CD4-positive, alpha-beta T cell treated with Interleukin-10 for 1 hour (primary cell): ENCODE measurements around the gene HAUS2.
"Not testable (repeated sequence)": the region's sequence is repeated elsewhere in the genome, so short reads cannot be mapped to it uniquely, and the experiment has no call there.

Experiments used
- DNase-seq: peaks from one replicate; pipeline ENCODE4 v3.0.0-alpha.2; 2020

Gene HAUS2

GRCh38 chr15:42548249-42549031 lies at the start of gene HAUS2, which contains the start of gene LRRC57:
Gene HAUS2, plus strand, starts transcription at chr15:42548838. Its CDS starts 35 bp downstream, at chr15:42548873.
Gene LRRC57, minus strand, starts transcription at chr15:42548793. Its CDS starts 359 bp downstream, at chr15:42548434.
- DNase-seq = peak; percentile 86

DNA sequence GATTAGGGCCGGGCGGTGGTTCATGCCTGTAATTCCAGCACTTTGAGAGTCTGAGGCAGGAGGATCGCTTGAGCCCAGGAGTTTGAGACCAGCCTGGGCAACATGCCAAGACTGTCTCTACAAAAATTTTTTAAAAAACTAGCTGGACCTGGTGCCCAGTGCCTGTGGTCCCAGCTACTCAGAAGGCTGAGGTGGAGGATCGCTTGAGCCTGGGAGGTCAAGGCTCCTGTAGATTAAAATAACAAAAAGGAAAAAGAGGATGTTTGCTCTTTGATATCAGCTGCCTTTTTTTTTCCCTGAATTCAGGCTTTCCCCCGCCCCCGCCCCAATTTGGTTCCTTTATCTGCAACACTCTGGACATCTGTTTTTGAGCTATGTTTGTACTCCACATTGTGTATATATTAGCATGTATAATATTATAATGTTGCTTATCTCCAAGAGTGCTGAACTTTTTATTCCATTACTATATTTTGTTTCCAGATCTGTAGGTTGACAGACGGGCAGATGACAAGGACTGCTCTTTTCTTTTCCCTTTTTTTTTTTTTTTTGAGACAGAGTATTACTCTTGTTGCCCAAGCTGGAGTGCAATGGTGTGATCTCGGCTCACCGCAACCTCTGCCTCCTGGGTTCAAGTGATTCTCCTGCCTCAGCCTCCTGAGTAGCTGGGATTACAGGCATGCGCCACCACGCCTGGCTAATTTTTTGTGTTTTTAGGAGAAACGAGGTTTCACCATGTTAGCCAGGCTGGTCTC lies 48.6 kb upstream of the HAUS2 start:
- DNase-seq = no peak

GRCh38 chr15:42502477-42502876 lies 46.2 kb upstream of the HAUS2 start:
- no peak for DNase-seq

- no peak for DNase-seq
Observed at GRCh38 chr15:42503825-42504224, 44.8 kb upstream of the HAUS2 start.

DNA sequence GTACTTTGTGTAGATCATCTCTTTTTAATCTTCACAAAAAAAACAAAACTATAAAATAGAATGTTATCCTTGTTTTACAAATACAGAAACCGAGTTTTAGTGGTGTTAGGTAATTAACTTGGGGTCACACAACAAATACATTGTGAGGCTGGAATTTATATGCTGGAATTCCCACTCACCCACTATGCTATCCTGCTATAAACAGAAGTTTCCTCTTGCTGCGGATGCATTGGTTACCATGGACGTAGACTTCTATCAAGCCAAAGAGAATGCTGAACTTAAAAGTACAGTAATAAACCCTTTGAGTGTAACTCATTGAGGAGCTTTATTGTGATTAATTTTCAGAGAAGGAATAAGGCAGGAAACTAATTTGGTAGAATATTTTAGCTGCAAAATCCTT lies 44.0 kb upstream of the HAUS2 start:
- no peak for DNase-seq

DNA sequence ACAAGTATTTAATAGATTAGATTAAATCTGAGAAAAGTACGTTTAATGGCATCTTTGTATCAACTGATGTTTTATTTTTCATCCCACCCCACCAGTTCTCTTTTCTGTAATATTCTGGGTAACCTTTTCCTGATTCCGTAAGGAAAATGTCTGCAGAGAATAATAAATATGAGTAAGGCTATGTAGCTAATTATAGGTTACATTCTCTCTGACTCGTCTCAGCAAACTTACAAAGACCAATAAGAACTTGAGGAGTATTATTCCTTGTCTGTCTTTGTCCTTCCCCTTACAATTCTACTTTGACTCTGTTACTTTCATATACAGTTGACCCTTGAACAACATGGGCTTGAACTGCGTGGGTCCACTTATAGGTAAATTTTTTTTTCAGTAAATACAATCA lies 41.1 kb upstream of the HAUS2 start:
- DNase-seq = no peak

GRCh38 chr15:42508263-42508690 lies 40.4 kb upstream of the HAUS2 start:
- DNase-seq = no peak

GRCh38 chr15:42510258-42511006 lies 38.2 kb upstream of the HAUS2 start:
- DNase-seq = no peak

GRCh38 chr15:42511007-42511391 lies 37.6 kb upstream of the HAUS2 start:
- no peak for DNase-seq

DNA sequence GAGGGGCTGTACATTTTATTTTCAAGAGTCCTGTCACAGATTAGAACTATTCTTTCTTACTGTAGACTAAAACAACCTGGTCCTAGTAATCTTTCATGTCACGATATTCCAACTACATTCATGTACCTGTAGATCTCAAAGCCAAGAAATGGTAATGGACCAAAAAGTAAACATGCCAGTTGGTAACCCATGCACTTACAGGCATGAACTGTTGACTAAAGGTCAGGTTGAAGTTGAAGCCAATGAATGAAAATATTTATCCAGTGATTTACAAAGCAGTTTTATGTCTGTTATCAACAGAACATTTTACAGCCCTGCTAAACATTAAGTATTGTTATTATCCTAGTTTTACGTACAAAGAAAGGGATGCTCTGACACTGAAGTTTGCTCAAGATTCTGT lies 25.3 kb upstream of the HAUS2 start:
- DNase-seq = no peak

DNA sequence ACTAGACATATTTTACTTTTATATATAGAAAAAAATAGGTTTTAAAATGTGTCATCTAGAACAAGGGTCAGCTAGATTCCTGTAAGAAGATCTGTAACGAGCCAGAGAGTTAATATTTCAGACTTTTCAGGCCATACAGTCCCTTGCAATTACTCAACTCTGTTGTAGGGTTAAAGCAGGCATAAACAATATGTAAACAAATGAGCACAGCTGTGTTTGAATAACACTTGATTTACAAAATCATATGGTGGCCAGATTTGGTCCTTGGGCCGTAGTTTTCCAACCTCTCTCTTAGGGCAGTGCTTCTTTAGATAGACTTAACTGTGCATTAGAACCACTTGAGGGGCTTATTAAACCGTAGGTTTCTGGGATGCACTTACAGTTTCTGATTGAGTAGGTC lies 19.7 kb upstream of the HAUS2 start:
- no peak for DNase-seq

DNA sequence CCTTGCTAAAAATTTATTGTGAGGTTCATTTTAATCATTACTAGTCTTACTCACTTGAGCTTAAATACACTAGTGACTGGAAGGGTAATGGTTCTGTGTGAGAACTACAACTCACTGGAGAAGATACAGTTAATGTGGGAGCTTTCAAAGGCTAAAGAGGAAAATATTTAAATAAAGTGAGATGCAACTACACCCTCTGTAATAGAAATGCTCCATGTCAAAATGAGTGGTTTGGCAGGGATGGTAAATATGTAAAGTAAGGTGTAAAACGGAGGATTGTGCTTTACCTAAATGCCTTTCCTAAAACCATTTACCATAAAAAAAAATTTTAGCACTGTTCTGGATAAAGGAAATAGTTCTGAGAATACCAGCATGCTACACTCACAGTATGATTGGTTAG lies 15.4 kb upstream of the HAUS2 start:
- DNase-seq = no peak

DNA sequence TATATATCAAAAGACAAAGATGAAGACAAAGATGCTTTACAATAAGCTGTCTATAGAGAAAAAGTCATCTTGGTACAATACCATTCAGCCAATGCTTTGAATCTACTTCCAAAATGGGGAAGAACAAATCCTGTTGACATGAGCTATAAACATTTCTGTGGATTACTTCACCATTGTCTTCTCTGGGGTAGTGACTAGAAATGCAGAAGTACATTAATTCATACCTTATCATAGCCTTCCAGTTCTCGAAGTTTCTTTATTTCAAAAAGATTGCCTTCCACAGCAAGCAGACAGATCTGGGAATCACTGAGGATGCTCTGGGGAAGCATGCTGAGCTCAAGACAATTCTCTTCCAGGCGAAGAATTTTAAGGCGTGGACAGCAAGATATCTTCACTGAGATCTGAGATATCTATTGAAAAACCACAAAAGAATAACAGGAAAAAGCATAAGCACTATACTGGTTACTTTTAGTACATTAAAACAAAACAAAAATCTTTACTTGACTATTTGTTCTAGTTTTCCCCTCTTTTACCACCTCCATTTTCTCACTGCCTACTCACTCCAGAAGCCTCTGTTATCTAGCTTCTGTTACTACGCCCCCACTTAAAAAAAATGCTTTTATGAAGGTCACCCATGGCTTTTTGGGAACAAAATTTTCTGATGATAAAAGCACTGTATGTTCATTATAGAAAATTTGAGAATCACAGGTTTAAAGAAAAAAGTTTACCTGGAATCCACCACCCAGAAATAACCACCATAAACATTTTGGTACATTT lies 3.6 kb upstream of the HAUS2 start:
- DNase-seq = no peak

DNA sequence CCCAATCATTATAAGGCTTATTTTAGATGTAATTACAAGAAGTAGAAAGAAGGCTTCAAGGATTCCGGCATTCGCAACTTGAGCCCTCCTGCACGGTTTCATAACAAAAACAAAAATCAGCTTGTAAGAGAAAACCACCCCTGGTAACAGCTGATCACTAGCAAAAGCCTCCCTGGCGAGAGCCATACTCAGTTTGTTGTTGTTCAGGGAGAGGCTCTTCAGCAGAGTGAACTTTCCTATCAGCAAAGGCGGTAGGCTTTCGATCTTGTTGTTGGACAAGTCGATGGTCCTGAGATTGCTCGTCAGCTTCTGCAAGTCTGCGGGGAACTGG lies 755 bp upstream of the HAUS2 start:
- DNase-seq = no peak

DNA sequence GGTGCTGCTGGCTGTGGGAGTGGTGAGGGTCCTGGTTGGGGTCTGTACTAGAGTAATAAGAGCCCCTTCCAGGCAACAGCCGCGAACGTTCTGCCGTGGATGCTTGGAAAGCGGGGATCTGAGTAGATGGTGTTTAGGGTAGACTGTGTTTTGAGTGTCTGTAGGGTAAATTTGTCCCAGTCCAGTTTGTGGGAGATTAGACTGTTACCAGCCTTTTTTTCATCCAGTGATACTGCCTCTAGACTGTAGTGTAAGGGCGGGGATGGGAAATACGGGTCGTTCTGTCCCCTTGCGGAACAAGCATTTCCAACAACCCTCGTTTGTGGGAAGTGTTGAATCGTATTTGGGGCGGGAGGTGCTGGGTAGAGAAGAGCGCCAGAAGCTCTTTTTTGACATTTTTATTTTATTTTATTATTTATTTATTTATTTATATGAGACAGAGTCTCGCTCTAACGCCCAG lies 424 bp downstream of the HAUS2 start:
- DNase-seq = no peak

GRCh38 chr15:42549741-42550392 lies 1.2 kb downstream of the HAUS2 start:
- no peak for DNase-seq

GRCh38 chr15:42553554-42553953 lies 4.9 kb downstream of the HAUS2 start:
- no peak for DNase-seq

GRCh38 chr15:42556550-42557207 lies 8.0 kb downstream of the HAUS2 start:
- DNase-seq = not testable (repeated sequence)

DNA sequence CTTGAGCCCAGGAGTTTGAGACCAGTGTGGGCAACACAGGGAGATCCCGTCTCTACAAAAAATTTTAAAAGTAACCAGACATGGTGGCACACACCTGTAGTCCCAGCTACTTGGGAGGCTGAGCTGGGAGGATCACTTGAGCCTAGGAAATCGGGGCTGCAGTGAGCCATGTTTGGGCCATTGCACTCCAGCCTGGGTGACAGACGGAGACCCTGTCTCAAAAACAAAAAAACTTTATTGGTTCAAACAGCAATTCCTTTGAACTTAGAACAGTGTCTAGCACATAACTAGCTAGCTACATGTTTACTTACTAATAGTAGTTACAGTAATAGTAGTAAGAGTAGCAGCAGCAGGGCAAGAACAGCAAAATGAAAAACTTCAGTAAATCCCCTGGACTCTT lies 10.1 kb downstream of the HAUS2 start:
- no peak for DNase-seq

DNA sequence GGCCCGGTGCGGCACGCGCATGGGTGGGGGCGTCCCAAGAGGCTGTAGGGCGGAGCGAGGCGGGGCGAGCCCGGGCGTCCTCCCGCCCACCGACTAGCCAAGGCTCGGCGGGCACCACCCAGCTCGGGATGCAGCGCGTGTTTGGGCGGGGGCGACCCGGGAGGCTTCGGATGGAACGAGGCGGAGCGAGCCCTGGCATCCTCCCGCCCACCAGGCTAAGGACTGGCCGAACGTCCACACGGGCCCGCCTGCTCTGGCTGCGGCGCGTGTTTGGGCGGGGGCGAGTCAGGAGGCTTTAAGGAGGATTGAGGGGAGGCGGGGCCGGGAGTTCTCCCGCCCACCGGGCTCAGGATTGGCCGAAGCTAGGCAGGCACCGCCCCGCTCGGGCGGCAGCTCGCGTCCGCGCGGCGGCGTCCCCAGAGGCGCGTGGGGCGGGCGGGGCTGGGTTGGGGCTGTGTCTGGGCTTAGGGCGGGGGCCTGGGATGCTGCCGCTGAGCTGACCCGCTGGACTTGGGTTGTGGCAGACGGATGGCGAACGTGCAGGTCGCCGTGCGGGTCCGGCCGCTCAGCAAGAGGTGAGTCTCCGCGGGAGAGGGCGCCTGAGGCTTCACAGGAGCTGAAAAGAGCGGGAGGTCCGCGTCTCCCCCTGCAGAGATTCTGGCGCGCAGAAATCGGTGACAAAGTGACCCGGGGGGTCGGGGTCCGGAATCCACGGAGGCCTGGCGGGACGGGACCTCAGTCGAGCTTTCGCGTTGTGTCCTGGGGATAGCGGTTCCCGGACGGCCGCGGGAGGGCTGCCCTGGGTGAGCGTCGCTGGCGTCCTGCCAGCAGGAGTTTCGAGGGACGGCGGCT lies 26.8 kb downstream of the HAUS2 start, which contains the start of gene STARD9:
STARD9 (plus strand) TSS at position 419 of the 852 bp plus-strand sequence; CDS start at position 529, 110 bp downstream.
- DNase-seq = peak; percentile 94
